Measurements from ENCODE around the gene GSTO2.

GSTO2 gene

DNA sequence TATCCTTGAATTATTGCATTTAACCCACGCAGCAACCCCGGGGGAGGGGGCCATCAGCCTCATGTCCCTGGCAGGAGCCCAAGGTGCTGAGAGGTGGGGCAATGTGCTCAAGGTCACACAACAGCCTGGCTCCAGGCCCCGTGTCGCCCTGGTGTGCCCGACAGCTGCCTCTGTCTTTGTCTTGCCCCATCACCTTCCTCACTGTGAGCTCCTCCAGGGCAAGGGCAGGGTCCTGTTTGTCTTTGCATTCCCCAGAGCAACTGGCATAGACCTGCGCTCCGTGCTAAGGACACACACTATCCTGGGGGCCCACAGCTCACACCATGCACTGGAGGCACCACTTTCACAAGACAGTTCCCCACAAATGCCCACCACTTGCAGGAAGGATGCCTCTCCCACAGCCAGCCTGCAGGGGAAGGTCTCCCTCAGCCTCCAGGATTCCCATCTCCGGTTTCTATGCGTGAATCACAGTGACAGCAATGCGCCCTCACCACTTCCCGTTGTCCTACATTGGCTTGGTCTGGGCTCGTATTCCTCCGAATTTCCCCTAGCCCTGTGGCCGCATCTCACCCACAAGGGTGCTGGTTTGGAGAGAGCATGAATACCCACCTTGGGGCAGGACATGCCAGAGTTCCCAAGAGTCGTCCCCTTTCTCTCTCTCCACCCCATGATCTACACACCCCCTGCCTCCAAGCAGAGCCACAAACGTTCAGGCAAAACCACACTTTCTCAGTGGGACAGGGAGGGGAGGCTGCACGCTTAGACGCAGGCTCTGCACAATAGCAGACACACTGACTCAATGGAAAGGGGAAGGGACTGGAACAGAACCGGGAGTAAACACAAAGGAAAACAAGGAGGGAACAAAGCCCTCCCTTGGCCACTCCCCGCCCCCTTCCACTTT lies 59.0 kb downstream of the GSTO2 start:
- peak; percentile 78 to 87 for DNase-seq

DNA sequence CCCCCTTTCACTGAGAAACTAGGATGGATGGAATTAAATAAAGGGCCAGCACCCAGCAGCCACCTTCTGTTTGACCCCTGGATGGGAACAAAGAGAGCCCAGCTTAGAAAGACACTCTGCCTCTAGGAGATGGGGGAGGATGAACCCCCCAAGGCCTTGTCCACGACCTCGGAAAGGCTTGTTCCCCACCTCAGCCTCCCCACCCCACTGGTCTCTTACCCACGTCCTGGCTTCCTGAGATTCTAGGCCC lies 59.6 kb downstream of the GSTO2 start:
- no peak for DNase-seq

DNA sequence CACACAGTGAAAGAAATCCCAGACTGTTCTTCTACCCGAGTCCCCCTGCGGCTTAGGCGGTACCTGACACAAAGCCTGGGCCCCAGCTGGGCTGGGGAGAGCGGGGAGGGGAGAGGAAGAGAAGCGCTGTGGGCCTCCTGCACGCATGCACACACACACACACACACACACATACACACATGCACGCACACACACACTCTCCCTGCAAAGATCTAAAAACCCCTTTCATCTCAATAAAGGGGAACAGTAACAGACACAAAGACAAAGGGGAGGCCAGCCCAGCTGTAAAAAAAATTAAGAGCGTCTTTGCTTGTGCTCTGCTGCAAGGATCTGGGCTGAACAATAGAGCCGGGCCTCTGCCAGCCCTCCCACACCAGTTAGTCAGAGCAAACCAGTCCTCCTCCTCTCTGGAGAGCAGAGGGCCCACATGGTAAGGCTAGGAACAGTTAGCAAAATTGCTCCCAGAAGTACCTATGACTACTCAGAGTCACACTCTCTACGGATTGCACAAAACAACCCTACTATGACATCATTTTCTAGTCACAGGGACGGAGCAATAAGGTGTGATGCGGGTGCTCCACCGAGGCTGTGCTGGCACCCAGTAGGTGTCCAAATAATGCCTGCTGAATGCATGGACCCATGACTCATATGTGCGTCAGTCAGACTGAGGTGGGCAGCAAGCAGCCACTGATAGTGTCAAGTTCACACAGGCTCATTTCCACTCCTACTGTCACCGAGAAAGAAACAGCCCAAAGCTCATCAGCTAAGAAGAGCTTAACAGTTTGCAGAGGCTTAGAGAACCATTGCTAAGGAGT lies 60.1 kb downstream of the GSTO2 start:
- peak; percentile 86 to 89 for DNase-seq

DNA sequence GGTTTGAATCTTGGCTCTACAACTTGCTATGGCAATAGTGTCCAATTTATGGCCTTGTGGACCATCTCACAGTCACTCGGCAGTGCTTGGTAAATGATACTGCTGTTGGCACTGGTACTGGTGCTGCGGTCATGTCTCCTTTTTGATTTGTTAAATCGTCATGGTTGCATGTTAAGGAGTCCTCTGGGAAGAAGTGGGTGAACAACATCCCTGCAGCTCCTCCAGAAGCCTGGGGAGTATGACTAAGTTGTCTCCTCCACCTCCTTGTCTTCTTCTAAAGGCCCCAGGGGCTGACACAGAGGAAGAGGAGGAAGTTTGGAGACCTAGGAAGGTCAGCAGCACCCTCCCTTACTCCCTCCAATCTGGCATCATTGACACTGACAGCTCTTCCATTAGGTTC lies 60.8 kb downstream of the GSTO2 start:
- DNase-seq, result no peak

DNA sequence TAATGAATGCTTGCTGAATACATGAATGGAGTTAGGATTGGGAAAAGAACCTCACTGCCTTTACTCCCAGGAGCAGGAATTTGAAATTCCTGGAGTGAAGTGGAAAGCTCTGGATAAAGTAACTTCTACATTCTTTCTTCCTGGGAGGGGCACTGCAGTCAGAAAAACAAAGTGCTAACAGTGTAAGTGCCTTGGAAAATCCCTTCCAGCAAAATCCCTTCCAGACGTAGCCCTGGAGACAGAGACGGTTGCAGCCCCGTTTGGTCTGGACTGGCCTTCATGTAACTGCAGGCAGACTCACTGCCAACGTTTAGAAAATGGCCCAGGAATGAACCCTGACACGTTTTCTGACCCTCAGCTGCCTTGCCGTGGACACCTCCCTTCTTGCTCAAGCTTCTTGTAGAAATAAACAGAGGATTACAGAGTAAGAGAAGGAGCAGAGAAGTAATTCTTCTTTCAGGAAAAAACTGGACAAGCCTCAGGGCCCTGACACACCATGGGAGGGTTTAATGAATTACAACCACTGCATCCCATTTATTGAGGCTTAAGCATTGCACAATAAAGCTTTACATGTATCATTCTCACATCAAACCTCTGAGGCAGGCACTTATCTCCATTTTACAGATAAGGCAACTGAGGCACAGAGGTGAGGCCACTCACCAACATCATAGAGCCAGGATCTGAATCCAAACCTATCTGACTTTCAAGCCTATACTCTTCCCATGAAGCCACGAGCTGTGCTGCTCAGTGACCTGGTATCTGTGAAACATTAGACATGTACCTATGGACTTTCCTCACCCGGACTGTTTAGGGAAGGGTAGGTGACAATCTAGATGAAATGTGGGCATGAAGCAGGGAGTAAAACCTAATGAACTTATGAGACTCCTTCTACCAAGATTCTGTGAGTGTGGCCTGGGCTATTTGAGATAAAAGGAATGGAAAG lies 61.5 kb downstream of the GSTO2 start:
- no peak for DNase-seq

DNA sequence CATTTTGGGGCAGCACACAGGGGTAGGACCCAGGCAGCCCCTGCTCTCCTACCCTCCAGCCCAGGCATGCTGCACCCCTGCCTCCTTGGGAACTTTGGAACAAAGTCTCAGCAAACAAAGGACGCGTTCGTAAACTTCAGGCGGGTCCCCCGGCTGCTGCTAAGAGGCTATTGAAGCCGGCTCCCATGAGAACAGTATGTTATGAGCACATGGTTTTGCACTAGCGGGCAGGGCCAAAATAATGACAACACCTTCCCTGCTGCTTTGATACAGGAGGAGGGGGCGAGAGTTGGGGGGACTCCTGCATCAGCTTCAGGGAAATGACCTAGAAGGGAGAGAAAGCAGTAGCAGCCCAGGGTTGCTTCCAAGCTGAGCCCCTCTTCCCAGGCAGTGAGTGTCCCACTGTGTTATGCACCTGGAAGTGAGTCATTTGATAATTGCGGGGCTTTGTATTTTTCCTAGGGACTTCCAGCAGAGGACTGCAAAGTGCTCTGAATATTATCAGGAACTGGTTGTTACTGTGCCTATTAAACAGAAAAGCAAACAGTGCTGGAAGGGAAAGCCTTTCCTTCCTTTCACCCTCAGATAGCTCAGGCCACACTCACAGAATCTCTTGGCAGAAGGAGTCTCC lies 62.3 kb downstream of the GSTO2 start:
- DNase-seq, result no peak

DNA sequence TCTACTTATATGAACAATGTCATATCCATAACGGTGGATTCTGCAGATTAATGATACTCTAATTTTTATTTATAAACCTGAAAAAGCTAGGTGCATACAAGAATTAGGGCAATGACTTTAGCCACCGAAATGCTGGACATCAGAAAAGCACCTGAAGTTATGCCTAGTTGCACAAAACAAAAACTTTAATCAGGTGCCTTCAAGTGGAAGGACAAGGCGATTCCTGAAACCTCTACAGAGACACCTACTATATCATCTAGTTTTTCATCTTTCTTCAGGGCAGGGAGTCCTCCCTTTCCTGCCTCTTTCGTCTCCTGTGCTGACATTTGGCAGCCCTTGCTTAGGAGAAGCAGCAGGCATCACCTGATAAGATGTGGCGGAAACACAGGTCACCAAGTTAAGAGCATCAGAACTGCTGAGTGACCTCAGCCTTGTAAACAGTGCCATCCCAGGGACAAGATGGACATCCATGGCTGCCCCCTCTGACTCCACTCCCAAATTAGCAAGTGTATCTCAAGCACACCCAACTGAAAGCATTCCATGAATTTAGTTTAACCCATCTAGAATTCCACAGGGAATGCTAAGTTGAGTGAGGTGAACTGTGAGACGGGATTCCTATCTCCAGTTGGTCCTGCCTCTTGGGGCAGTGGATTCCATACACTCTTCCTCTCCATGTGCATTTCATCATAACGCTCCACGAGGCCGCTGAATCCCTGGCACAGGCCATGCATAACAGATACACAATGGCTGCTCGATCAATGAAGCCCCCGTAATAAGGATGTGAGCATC lies 63.5 kb downstream of the GSTO2 start:
- no peak for DNase-seq

DNA sequence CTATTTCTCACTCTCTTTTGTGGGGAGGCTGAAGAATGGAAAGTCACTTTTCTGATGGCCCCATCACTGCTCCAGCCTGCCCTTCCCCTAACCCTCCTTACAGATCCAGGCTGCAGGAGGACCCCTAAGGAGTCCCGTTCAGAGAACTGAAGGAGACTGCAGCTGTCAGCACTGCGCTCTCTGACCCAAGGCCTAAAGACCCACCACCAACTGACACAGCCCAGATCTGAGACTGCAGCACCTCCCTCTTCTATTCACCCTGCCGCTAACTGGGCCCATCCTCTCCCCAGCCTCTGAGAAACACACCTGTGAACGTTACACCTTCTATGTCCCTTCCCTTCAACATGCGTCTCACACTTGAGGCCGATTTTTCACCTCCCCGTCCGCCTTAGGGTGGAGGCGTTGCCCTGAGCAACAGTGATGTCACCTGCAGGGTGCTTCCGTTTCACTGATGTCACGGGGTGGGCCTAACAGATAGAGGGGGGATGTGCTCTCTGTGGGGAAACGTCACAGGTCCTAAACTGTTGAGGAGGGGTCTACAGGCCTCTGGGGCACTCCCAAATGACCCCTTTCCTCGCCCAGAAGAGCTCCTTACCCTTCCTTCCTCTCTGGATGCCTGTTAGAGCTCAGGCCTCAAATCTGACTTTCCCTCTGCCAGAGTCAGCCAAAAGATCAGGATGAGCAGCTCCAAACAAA lies 64.2 kb downstream of the GSTO2 start:
- no peak for DNase-seq

DNA sequence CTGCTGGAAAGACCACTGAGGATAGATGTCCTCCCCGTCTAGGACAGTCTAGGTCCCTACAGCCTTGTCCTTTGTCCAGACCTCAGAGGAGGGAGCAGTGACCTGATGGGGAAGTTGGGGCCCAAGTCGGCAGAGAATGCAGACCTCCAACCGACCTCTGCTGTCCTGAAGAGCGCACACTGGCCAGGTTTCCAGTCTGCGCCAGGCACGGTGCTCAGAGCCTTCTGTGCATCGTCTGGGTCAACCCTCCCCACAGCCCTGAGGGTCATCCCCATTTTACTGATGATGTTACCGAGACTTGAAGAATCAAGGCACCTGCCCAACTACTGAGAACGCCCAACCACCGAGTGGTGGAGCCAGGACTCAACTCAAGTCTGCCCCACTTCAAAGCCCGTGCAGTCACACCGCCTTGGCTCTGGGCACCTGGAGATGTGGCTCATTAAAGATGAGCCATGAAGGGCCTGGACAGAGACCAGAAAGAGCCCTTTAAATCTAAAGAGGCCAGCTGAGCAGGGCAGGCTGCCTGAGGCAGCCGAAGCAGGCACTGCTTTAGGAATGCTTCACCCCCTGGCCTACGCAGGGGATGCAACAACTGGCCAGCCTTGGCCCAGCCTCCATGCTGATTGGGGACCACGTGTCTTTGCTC lies 64.9 kb downstream of the GSTO2 start:
- no peak for DNase-seq

DNA sequence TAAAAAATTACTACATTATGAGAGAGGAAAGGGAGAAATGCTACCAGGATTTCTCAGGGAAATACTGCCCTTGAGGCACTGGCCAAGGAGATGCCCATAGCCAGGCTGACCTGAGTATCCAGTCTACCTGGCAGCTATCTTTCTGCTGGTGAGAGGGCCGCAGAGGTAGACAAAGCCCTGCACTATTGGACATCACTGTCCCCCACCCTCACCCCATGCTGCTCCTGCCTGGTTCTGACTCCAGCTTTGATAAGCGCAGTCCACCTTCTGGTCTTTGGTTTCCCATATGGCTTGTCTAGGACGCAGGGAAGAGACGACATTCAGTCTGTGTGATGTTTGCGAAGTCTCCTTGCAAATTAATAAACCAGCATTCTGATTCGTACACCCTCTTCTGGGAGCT lies 65.6 kb downstream of the GSTO2 start:
- DNase-seq, result no peak

DNA sequence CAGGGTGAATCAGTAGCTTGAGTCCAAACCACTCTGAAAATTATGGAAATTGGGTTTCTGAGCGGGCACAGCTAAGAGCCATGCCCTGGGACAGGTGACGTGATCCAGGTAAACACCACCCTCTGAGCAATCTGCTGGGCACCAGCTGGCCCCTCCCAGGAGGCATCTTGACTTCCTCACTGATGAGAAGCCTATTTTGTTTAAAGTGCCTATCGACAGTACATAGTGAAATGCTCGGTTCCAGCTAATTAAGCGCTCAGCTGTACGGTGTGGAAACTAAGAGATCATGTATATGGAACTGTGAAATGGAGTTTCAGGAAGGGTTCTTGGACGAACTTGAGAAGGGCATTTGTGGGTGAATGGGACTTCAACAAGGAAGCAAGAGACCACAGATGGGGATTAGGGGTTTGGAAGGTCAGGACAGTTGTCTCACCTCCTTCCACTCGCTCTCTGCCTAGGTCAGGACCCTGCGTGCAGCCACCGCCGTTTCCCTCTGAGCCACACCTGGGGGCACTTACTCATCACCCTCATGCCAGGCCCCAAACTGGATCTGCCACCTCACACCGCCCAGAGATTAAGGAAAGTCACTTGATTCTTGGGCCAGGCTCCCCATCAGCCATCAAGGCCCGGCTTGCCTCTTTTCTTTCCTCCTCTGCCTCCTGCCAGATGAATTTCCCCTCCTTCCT lies 66.1 kb downstream of the GSTO2 start:
- no peak for DNase-seq

DNA sequence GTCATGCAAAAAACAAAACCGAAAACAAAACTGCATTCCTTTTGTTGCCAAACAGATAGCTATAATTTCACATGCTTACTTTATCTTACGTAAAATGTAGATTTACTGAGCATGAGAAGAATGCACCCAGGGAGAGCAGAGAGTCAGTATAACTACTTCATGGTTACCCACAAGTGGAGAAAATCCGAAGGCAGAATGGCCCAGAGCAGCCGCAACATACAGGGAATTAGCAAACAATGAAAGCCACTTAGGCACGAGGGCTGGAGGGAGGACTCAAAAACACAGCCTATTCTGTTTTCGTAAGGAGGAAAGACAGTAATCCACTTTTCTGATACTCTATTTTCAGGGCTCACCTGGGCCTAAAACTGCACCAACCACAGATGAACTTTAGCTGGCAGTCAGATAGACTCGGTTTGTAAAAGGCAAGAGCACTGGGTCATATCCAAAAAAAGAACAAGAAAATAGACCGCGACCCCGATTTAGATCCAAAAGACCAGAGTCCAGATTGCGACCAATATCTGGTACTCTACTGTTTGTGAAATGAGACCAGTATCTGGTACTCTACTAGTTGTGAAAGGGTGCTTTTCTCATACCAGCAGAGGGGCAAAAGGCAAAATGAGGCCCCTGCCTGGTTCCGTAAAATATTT lies 68.0 kb downstream of the GSTO2 start:
- DNase-seq, result no peak

DNA sequence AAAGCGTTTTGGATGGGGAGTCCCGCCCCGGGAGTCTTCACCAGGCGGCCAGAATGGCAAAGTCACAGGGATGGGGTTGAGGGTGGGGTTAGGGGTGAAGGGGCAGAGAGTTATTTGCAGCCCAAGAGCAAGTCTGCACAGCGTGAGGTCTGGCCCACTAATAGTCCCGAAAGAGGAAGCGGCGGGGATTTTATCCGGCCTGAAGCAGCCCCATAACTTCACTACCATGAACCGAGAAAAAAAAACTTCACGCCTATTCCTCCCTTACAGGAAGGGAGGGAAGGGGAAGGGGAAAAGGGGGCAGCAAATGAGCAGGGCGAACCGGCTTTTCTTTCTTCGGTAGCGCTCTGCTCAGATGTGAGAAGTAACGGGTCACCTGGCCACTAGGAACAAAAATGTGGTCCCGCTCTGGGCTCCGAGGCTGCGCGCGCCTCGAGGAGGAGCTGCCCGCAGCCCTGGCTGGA lies 68.6 kb downstream of the GSTO2 start:
- DNase-seq, result peak; percentile 63 to 67

DNA sequence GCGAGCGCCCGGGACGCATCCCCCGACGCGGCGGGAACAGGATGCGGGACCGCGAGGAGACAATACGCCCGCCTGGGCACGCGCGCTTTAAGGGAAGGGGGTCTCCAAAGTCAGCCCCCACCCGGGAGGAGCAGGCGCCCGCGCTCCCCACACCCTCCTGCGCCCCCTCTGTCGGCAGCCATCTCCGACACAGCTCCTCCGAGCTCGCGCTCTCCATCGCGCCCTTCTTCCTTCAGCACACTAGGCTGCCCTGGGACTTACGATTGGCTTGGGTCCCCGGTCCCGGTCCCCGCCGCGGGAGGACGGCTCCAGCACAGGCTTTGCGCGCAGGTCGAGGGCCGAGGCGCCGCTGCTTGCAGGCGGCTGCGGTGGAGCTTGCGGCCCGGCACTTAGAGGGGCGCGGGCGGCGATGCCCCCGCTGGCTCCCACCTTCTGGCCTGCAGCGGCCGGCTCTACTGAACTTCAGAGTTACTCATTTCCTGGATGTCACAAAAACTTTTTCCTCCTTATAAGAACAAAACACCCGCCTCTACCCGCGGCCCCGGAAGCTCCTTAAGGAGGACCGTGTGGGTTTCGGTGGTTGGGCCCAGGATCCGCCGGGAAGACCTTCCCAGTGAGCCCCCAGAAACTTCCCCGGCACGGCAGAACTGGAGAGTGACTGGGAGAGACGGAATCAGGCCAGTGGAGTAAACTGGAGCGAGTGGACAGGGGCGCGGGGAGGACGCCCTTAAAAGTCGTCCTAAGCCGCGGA lies 69.2 kb downstream of the GSTO2 start, which contains the start of gene ITPRIP:
Gene ITPRIP, minus strand, starts transcription at position 481 of the 751 bp plus-strand sequence. CDS start 22,414 bp downstream, outside the sequence.
- peak; percentile 98 to 99 for DNase-seq

DNA sequence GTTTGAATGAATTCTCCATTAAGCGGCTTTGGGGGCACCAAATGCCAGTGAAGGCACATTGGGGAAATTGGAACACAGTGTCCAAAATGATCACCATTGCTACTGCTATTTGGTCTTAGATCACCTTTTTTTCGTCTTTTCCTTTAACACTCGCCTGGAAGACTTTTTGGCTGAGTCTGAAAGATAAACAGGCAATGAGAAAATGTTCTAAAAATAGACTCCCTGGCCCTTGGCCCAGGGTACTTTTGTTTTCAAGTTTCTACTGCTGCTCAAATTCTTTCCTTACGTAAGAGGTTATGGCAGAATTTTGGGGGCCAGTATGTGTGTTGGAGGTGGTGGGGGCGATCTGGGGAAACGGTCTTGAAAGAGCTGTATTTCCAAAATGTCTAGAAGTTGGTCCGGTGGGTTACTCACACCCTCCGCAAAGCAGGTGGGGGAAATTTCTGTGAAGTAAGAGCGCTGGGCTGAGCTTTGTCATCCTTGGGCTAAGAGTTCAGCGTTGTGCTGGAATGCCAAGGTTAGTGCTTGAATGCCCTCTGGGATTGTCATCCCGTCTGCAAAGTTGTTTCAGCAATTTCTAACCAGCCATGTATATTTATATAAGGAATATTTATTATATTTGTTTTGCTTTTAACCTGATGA lies 70.6 kb downstream of the GSTO2 start:
- no peak for DNase-seq

DNA sequence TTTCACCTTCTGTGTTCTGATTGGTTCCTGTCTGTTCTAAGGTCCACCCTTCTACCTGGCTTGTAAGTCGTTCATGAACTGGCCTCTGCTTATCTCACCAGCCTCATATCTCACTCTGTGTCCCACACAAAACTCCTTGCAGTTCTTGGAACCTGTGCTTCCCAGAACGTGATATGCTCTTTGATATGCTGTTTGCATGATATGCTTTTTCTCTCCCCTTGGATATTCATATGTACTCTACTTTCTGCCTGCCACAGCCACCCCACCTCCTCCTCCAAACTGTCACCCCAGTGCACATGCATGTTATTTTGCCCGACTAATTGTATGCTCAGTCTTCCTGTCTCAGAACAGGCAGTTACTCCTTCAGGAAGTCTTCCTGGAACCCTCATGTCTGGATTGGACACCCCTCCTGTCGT lies 71.1 kb downstream of the GSTO2 start:
- no peak for DNase-seq

DNA sequence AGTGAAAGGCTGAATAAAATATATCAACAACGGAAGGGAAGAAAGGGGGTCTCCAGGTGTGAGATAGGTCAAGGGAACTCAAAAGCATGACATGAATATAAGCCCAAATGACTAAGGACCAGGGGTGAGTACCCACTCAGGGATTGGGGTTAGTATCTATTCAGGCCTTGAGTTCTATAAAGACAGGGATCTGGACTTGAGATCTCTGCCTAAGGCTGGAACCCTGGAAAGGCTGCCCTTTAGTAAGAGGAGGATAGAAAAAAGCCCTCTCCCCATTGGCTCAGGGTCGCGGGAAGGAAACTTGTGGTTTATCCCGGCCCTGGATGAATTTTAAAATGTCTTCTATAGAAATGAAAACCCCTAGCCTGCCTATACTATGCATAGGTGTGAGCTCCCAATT lies 71.7 kb downstream of the GSTO2 start:
- DNase-seq, result no peak

DNA sequence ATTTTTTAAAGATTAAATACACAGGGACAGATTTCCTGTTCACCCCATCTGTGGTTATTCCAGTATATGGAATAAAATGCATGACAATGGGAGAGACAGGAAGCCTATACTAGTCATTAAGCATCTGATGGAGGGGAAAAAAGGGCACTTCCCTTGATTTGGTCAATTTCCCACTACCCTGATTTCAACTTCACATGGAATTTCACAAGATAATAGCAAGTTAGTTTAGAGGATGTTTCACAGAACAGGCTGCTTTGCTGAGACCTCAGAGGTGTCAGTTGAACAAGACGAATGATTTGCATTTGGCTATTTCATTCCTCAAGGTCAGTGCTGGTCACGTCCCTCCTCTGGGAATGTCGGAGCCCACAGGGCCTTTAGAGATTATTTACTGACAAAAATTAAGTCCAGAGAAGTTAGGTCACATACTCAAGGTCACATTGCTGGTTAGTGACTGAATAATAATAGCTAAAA lies 74.0 kb downstream of the GSTO2 start:
- no peak for DNase-seq

All from Kasumi-1 (cell line).